SU-DHL-6 (cell line): Measurements from ENCODE around the gene DNAH14.
"Not testable (repeated sequence)": the region's sequence is repeated elsewhere in the genome, so short reads cannot be mapped to it uniquely, and the experiment has no call there.

ENCODE experiments used
- H2AFZ ChIP-seq: fragments of 200-600 bp; sonication (generic); 2 replicates; pipeline ENCODE4 v1.6.1; 2014; ENCODE audit warnings: low read depth, mild to moderate bottlenecking, moderate library complexity, mixed read lengths, antibody characterized with exemption, low read length; ENCODE audit not compliant: severe bottlenecking
- H3F3A ChIP-seq: fragments of 200-600 bp; shearing (Covaris generic); 2 replicates; pipeline ENCODE4 v1.6.0; 2016; ENCODE audit warnings: antibody characterized with exemption, mild to moderate bottlenecking; ENCODE audit not compliant: insufficient read depth
- H3K27ac ChIP-seq: fragments of 200-600 bp; sonication (generic); 2 replicates; pipeline ENCODE4 v1.5.1; 2016; ENCODE audit warnings: low read depth, mild to moderate bottlenecking, low read length, moderate library complexity, mixed read lengths
- H3K27me3 ChIP-seq: fragments of 200-600 bp; sonication (generic), shearing (Covaris generic); 2 replicates; pipeline ENCODE4 v1.6.0; 2014; ENCODE audit warnings: mild to moderate bottlenecking, low read length
- H3K36me3 ChIP-seq: fragments of 200-600 bp; sonication (generic); 2 replicates; pipeline ENCODE4 v1.6.1; 2014; ENCODE audit warnings: mild to moderate bottlenecking, low read length, mixed read lengths
- H3K4me2 ChIP-seq: fragments of 300-600, 200-600 bp; shearing (Covaris generic), sonication (generic); 2 replicates; pipeline ENCODE4 v1.6.0; 2014; ENCODE audit warnings: low read length, low read depth, mild to moderate bottlenecking; ENCODE audit not compliant: poor library complexity, severe bottlenecking
- H3K4me3 ChIP-seq: fragments of 200-600 bp; sonication (generic); 2 replicates; pipeline ENCODE4 v1.5.1; 2014; ENCODE audit warnings: antibody characterized with exemption, low read length, mild to moderate bottlenecking, mixed read lengths; ENCODE audit not compliant: insufficient read depth, poor library complexity, severe bottlenecking
- H3K79me2 ChIP-seq: fragments of 200-600 bp; sonication (generic); 2 replicates; pipeline ENCODE4 v1.6.1; 2014; ENCODE audit warnings: mild to moderate bottlenecking, low read length, moderate library complexity; ENCODE audit not compliant: insufficient read depth
- H3K9ac ChIP-seq: fragments of 200-600 bp; sonication (generic); 2 replicates; pipeline ENCODE4 v1.7.0; 2014; ENCODE audit warnings: mild to moderate bottlenecking, low read length
- H3K9me2 ChIP-seq: fragments of 200-600 bp; sonication (generic); replicated peaks from 2 replicates; pipeline ENCODE4 v1.6.1; 2014; ENCODE audit warnings: low read length; ENCODE audit not compliant: insufficient read depth
- H3K9me3 ChIP-seq: fragments of 200-600 bp; sonication (generic); 2 replicates; pipeline ENCODE4 v1.6.1; 2014; ENCODE audit warnings: low read length, mixed read lengths; ENCODE audit not compliant: insufficient read depth
- H4K20me1 ChIP-seq: fragments of 200-600 bp; sonication (generic); 2 replicates; pipeline ENCODE4 v1.6.1; 2014; ENCODE audit warnings: low read depth, mild to moderate bottlenecking, antibody characterized with exemption, low read length, moderate library complexity, mixed read lengths
- CTCF ChIP-seq: fragments of 200-600 bp; sonication (generic); IDR thresholded peaks from one replicate; pipeline ENCODE4 v1.5.1; 2017; ENCODE audit warnings: antibody characterized with exemption, mild to moderate bottlenecking, low read length, moderate library complexity; ENCODE audit not compliant: insufficient read depth, poor library complexity, severe bottlenecking
- EZH2phosphoT487 ChIP-seq: fragments of 200-600 bp; sonication (generic), shearing (Covaris generic); conservative IDR thresholded peaks from 2 replicates; pipeline ENCODE4 v1.6.1; 2018; ENCODE audit warnings: mild to moderate bottlenecking, antibody characterized with exemption, low read length, moderate library complexity, mixed read lengths

The DNAH14 gene

GRCh38 chr1:225191199-225191753 lies 261.8 kb downstream of the DNAH14 start:
- Histone ChIP-seq H3K9ac (no peak overlapping the region), H3K4me3 (no peak overlapping the region), H3K27ac (no peak overlapping the region), H3K9me2 (no peaks in the 10 kb centered on the region), H4K20me1 (no peaks in the 10 kb centered on the region), H3K9me3 (peaks cover 11% of the 10 kb centered on the region; the same call in 1 of the 2 replicates), H3K4me2 (no peak overlapping the region), H3K27me3 (no peaks in the 10 kb centered on the region), H3F3A (no peaks in the 10 kb centered on the region), H2AFZ (no peak overlapping the region), H3K79me2 (no peaks in the 10 kb centered on the region), H3K36me3 (no peaks in the 10 kb centered on the region)
- no peak for TF ChIP-seq CTCF
- TF ChIP-seq EZH2phosphoT487 = no peak

GRCh38 chr1:225201447-225201846 lies 272.0 kb downstream of the DNAH14 start:
- H3K4me3 ChIP-seq = no peak overlapping the region
- H3K79me2 ChIP-seq = no peaks in the 10 kb centered on the region
- no peaks in the 10 kb centered on the region for H3K36me3 ChIP-seq
- H3F3A ChIP-seq = no peaks in the 10 kb centered on the region
- no peak overlapping the region for H3K27ac ChIP-seq
- no peaks in the 10 kb centered on the region for H4K20me1 ChIP-seq
- H3K27me3 ChIP-seq = no peaks in the 10 kb centered on the region
- no peak overlapping the region for H3K9ac ChIP-seq
- H3K4me2 ChIP-seq = no peak overlapping the region
- H3K9me3 ChIP-seq = no peaks in the 10 kb centered on the region
- H2AFZ ChIP-seq = no peak overlapping the region
- no peak for TF ChIP-seq CTCF
- no peak for TF ChIP-seq EZH2phosphoT487
- H3K9me2 ChIP-seq = no peaks in the 10 kb centered on the region

GRCh38 chr1:225207791-225208190 lies 278.3 kb downstream of the DNAH14 start:
- Histone ChIP-seq H3K27me3 (no peaks in the 10 kb centered on the region), H3K4me3 (no peak overlapping the region), H3K36me3 (no peaks in the 10 kb centered on the region), H3F3A (no peaks in the 10 kb centered on the region), H3K9ac (no peak overlapping the region), H3K4me2 (no peak overlapping the region), H3K79me2 (no peaks in the 10 kb centered on the region), H4K20me1 (no peaks in the 10 kb centered on the region), H3K9me3 (no peaks in the 10 kb centered on the region), H3K27ac (no peak overlapping the region), H2AFZ (no peak overlapping the region), H3K9me2 (no peaks in the 10 kb centered on the region)
- TF ChIP-seq CTCF = no peak
- no peak for TF ChIP-seq EZH2phosphoT487

GRCh38 chr1:225209153-225209552 lies 279.7 kb downstream of the DNAH14 start:
- no peak for TF ChIP-seq CTCF
- TF ChIP-seq EZH2phosphoT487 = no peak
- H3K36me3 ChIP-seq = no peaks in the 10 kb centered on the region
- no peak overlapping the region for H2AFZ ChIP-seq
- H3K27me3 ChIP-seq = no peaks in the 10 kb centered on the region
- no peaks in the 10 kb centered on the region for H3K9me3 ChIP-seq
- H3K79me2 ChIP-seq = no peaks in the 10 kb centered on the region
- H4K20me1 ChIP-seq = no peaks in the 10 kb centered on the region
- no peaks in the 10 kb centered on the region for H3F3A ChIP-seq
- no peak overlapping the region for H3K4me2 ChIP-seq
- H3K4me3 ChIP-seq = no peak overlapping the region
- no peak overlapping the region for H3K9ac ChIP-seq
- no peaks in the 10 kb centered on the region for H3K9me2 ChIP-seq
- no peak overlapping the region for H3K27ac ChIP-seq

- H3F3A ChIP-seq, H3K9ac ChIP-seq, H3K4me2 ChIP-seq, H4K20me1 ChIP-seq, H3K36me3 ChIP-seq, H3K79me2 ChIP-seq, H3K4me3 ChIP-seq, H3K27me3 ChIP-seq, H2AFZ ChIP-seq, H3K9me2 ChIP-seq, H3K27ac ChIP-seq, H3K9me3 ChIP-seq: not testable (repeated sequence)
These were observed 280.7 kb downstream of the DNAH14 start for GRCh38 chr1:225210180-225210579.
